Panc1 (cell line): ENCODE results near the gene SUCLG2.

Source experiments
- CTCF ChIP-seq: fragments of 450-650 bp; IDR thresholded peaks from 2 replicates; pipeline ENCODE4 v1.5.1; 2017; ENCODE audit warnings: mild to moderate bottlenecking
- POLR2AphosphoS5 ChIP-seq: IDR thresholded peaks from 2 replicates; pipeline ENCODE4 v1.6.1; 2012; ENCODE audit warnings: mild to moderate bottlenecking, low read depth, low read length, moderate library complexity

GRCh38 chr3:67640023-67640660 lies 14.3 kb downstream of the SUCLG2 start:
- TF ChIP-seq CTCF: no peak
- no peak for TF ChIP-seq POLR2AphosphoS5
